Coronary artery (tissue), 2 donors: ENCODE data around the gene EXOC6B.
"Not testable (repeated sequence)": the region's sequence is repeated elsewhere in the genome, so short reads cannot be mapped to it uniquely, and the experiment has no call there.

Source experiments
- DNase-seq: peaks from one replicate; pipeline ENCODE4 v3.0.0-alpha.2; 2017; ENCODE audit warnings: low spot score
- H3K27ac ChIP-seq, 2 donors: fragments of 200-600 bp; sonication (generic); one replicate each; pipeline ENCODE4 v1.5.1; 2016 to 2019
- H3K4me3 ChIP-seq: fragments of 200-600 bp; sonication (generic); 2 replicates; pipeline ENCODE4 v1.5.1; 2016; ENCODE audit warnings: mild to moderate bottlenecking, moderate library complexity
- TF ChIP-seq, protein P1 (sequence below): fragments of 200-600 bp; sonication (generic); IDR thresholded peaks from one replicate; pipeline ENCODE4 v1.5.1; 2019; ENCODE audit warnings: antibody characterized with exemption

Gene EXOC6B

GRCh38 chr2:72513011-72513410 lies 312.8 kb downstream of the EXOC6B start:
- no peak for DNase-seq
- H3K27ac ChIP-seq = no peak overlapping the region
- TF ChIP-seq, protein P1, sequence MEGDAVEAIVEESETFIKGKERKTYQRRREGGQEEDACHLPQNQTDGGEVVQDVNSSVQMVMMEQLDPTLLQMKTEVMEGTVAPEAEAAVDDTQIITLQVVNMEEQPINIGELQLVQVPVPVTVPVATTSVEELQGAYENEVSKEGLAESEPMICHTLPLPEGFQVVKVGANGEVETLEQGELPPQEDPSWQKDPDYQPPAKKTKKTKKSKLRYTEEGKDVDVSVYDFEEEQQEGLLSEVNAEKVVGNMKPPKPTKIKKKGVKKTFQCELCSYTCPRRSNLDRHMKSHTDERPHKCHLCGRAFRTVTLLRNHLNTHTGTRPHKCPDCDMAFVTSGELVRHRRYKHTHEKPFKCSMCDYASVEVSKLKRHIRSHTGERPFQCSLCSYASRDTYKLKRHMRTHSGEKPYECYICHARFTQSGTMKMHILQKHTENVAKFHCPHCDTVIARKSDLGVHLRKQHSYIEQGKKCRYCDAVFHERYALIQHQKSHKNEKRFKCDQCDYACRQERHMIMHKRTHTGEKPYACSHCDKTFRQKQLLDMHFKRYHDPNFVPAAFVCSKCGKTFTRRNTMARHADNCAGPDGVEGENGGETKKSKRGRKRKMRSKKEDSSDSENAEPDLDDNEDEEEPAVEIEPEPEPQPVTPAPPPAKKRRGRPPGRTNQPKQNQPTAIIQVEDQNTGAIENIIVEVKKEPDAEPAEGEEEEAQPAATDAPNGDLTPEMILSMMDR = no peak
- no peak overlapping the region for H3K4me3 ChIP-seq

- no peak for DNase-seq
- H3K4me3 ChIP-seq = no peak overlapping the region
- H3K27ac ChIP-seq = no peak overlapping the region
- TF ChIP-seq, protein P1 = no peak
Measured at GRCh38 chr2:72512376-72512775, 313.5 kb downstream of the EXOC6B start.

- TF ChIP-seq, protein P1 = no peak
- no peak overlapping the region for H3K27ac ChIP-seq
- DNase-seq = no peak
- no peak overlapping the region for H3K4me3 ChIP-seq
Measured at GRCh38 chr2:72511906-72512305, 313.9 kb downstream of the EXOC6B start.

DNA sequence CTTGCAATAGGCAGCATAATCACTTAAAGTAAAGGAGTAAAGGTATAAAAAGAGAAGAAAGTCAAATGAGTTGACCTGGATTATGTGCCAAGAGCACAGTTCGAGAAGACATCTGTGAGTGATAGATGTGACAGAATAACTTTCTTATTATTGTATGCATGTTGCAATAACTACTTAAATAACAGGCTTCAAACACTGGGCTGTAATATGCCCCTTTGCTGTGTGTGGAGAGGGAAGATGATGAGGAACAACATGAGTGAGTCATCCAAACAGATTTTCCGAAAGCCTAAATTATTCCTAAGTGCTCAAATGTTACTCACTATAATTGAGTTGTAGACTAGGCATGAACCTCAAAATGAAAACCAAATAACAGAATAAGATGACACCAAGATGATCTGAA lies 328.1 kb downstream of the EXOC6B start:
- DNase-seq = no peak
- Histone ChIP-seq H3K4me3 (no peak overlapping the region), H3K27ac (no peak overlapping the region)
- TF ChIP-seq, protein P1 = no peak

- Histone ChIP-seq H3K27ac (no peak overlapping the region), H3K4me3 (no peak overlapping the region)
- TF ChIP-seq, protein P1 = no peak
- DNase-seq = no peak
Measured at GRCh38 chr2:72496479-72496878, 329.4 kb downstream of the EXOC6B start.

DNA sequence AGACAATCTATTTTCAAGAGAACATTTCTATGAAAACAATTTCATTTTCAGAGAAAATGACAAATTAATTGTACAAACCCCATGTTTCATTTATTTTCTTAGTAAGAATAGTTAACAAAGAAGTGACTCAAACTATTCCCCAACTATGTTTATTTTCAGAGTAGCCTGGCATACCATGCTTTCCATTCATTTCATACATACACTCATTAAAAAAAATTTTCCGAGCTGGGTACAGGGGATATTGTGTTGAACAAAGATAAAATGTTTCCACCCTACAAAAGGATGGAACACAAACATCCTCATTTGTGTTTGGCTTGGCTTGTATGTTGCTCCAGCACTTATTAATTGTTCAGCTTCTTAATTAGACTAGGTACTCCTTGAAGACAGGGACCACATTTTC lies 331.4 kb downstream of the EXOC6B start:
- TF ChIP-seq, protein P1 = no peak
- no peak overlapping the region for H3K4me3 ChIP-seq
- DNase-seq = no peak
- H3K27ac ChIP-seq = no peak overlapping the region

DNA sequence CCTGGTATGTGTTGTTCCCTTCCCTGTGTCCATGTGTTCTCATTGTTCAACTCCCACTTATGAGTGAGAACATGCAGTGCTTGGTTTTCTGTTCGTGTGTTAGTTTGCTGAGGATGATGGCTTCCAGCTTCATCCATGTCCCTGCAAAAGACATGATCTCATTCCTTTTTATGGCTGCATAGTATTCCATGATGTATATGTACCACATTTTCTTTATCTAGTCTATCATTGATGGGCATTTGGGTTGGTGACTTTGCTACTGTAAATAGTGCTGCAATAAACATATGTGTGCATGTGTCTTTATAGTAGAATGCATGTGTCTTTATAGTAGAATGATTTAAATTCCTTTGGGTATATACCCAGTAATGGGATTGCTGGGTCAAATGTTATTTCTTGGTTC lies 341.2 kb downstream of the EXOC6B start:
- H3K4me3 ChIP-seq, H3K27ac ChIP-seq, DNase-seq: not testable (repeated sequence)

DNA sequence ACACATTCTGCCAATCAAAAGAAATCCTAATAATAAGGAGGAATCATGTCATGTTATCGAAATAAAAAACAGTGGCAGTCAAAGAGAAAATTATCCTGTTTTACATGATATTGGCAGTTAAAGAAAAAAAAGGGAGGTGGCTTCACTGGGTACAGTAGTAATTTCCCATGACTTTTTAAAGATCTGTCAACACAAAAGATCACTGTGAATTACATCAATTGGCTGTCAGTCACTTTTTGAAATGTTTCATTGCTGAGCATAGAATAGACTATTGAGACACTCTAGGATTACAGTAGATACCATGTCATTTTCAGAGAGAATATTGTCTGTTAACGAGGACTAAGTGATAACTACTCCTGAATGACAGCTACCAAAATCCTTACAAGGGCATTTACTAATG lies 342.5 kb downstream of the EXOC6B start:
- DNase-seq = no peak
- TF ChIP-seq, protein P1 = no peak
- Histone ChIP-seq H3K27ac (no peak overlapping the region), H3K4me3 (no peak overlapping the region)
